Upper lobe of left lung (tissue), 6 donors: ENCODE results near the gene PHACTR1. TPM values are rescaled to one million over a fixed set of nuclear protein-coding genes. Genes with fewer than 3 reads are reported as not detected.
"Not testable (repeated sequence)": the region's sequence is repeated elsewhere in the genome, so short reads cannot be mapped to it uniquely, and the experiment has no call there.

Source experiments
- ATAC-seq, 2 donors: fragments of 200-7000 bp; cut with Tn5 transposase; one replicate each; pipeline ENCODE4 v1.9.1; 2022; ENCODE audit warnings: mild to moderate bottlenecking in 2 of 2, moderate library complexity in 2 of 2; ENCODE audit not compliant: low FRiP score in 2 of 2
- DNase-seq, 2 donors: peaks; one replicate each; pipeline ENCODE4 v3.0.0-alpha.2; 2019 to 2020
- H3K27ac ChIP-seq, 4 donors: fragments of 200-600 bp; sonication (generic); one replicate each; pipeline ENCODE4 v1.5.1; 2016 to 2019
- H3K27me3 ChIP-seq, 4 donors: fragments of 200-600 bp; sonication (generic); one replicate each; pipeline ENCODE4 v1.5.1; 2017 to 2019
- H3K36me3 ChIP-seq, 4 donors: fragments of 200-600 bp; sonication (generic); one replicate each; pipeline ENCODE4 v1.5.1; 2016 to 2019
- H3K4me1 ChIP-seq, 4 donors: fragments of 200-600 bp; sonication (generic); one replicate each; pipeline ENCODE4 v1.5.1; 2018 to 2019
- H3K4me3 ChIP-seq, 4 donors: fragments of 200-600 bp; sonication (generic); one replicate each; pipeline ENCODE4 v1.5.1; 2017 to 2019; ENCODE audit warnings: mild to moderate bottlenecking in 2 of 4, moderate library complexity in 1 of 4
- H3K9me3 ChIP-seq, 4 donors: fragments of 200-600 bp; sonication (generic); one replicate each; pipeline ENCODE4 v1.5.1; 2018 to 2019
- EP300 ChIP-seq, 4 donors: sonication (generic); formaldehyde crosslinking; IDR thresholded peaks; one replicate each; pipeline ENCODE4 v1.5.1; 2017; ENCODE audit warnings: antibody characterized with exemption in 4 of 4, control low read depth in 2 of 4
- POLR2A ChIP-seq, 4 donors: fragments of 450-650 bp; IDR thresholded peaks; one replicate each; pipeline ENCODE4 v1.5.1; 2016 to 2017; ENCODE audit warnings: antibody characterized with exemption in 4 of 4, mild to moderate bottlenecking in 2 of 4
- POLR2AphosphoS5 ChIP-seq, 2 donors: sonication (generic); formaldehyde crosslinking; IDR thresholded peaks; one replicate each; pipeline ENCODE4 v1.5.1; 2017; ENCODE audit warnings: antibody characterized with exemption in 2 of 2
- WGBS, 2 donors: methylation state at CpG; one replicate each; pipeline ENCODE4 v1.1.5; 2017 to 2018; 5-methylcytosine and 5-hydroxymethylcytosine counted together
- total RNA-seq, 6 donors: library from RNA; depleted of rRNA in 4 of 6; stranded (reverse); fragments of >200 nt in 4 of 6; gene quantifications; one replicate each; pipeline versions ENCODE4 v1.1.0 to v1.2.1, GENCODE V29; 2016 to 2021
- TF ChIP-seq, protein P1 (sequence below), 6 experiments: fragments of 450-650 bp in 4 of 6; fragments of 200-600 bp in 2 of 6; sonication (generic) in 2 of 6; IDR thresholded peaks; one replicate each; pipeline ENCODE4 v1.5.1; 2016 to 2019; ENCODE audit warnings: antibody characterized with exemption in 6 of 6
- donor health status: DM: no; HTN: no; CAD: no; lungs with moderate emphysema.
- donor health status: DM: no; HTN: yes; CAD: no; lungs with severe emphysema.

Gene PHACTR1
- total RNA-seq, 6 donors from 2014 or later = 63.2 to 121 (median 90.9) TPM

DNA sequence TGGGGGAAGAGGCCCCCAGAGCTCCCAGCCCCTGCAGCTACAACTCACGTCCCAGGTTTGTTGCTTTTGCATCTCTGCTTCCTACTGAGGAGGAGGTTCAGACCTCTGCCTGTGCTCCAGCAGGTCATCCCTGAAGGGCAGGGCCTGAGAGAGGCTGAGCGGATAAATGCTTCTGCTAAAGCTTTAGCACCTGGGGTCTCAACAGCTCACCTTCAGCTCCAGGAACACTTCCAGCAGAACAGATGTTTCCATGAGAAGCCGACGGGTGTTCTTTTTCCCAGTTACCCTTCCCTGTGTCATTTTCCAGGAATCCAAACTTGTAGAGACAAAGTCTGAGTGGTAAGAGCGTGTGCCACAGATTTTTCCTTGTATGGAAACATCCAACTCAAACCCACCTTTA, 403.0 kb downstream of the PHACTR1 start:
- DNase-seq = no peak
- 92 to 94% methylated on average over 5 of the region's 5 CpGs for WGBS, 2 donors
- no peak for TF ChIP-seq EP300 (IDR thresholded peaks at IDR 0.05)
- H3K9me3 ChIP-seq = no peaks in the 10 kb centered on the region
- no peaks in the 10 kb centered on the region for H3K36me3 ChIP-seq
- H3K27me3 ChIP-seq = no peaks in the 10 kb centered on the region
- H3K4me3 ChIP-seq = no peak overlapping the region
- no peak for ATAC-seq
- no peak overlapping the region for H3K27ac ChIP-seq
- peaks cover under 1 to 14% (median 5%) of the 10 kb centered on the region in 4 donors for H3K4me1 ChIP-seq

DNA sequence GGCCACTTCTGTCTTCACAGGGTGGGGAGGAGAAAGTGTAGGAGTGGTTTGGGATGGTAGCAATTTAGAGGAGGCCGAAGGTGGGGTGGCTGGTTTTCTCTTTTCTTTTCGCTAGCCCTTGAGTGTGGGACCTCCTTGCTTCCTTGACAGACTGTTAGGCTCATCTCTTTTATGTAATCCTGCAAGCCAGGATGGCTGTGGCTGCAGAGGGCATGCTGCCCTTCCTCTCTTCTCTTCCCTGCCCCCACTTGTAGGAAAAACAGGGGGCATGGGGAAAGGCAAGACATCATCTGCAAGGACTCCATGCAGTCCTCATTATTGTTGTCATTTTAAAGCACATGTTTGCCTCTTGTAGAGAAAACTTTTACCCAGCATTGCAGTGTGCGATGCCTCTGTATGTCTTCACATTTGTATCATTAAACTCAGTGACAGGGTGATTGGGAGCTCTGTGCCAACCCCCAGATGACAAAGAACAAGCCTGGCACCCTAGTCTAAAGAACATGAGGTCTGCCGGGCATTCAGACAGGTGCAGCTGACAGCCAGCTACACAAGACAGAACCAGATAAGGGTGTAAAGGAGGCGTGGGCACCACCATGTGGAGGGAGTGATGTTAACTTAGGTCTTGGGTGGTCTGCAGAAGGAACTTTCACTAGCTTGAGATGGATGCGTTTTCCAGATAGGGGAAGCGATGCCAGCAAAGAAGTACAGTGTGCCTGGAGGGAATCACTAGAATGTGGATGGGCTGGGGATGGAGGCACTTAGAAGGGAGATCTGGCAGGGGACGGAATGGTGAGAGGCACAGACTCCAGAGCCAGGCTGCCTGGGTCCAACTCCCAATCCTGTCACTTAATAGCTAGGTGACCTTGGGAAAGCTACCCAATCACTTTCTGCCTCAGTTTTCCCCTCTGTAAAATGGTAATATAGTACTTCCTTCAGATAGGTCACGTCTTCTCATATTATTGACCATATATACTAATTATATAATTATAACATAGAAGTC, 404.2 kb downstream of the PHACTR1 start:
- Histone ChIP-seq H3K4me1 (peaks cover 0 to 13% (median 2%) of the 10 kb centered on the region in 4 donors), H3K27ac (no peak overlapping the region), H3K27me3 (no peaks in the 10 kb centered on the region), H3K36me3 (no peaks in the 10 kb centered on the region), H3K4me3 (no peak overlapping the region), H3K9me3 (no peaks in the 10 kb centered on the region)
- ATAC-seq (no peak), DNase-seq (no peak)
- TF ChIP-seq, protein P1, sequence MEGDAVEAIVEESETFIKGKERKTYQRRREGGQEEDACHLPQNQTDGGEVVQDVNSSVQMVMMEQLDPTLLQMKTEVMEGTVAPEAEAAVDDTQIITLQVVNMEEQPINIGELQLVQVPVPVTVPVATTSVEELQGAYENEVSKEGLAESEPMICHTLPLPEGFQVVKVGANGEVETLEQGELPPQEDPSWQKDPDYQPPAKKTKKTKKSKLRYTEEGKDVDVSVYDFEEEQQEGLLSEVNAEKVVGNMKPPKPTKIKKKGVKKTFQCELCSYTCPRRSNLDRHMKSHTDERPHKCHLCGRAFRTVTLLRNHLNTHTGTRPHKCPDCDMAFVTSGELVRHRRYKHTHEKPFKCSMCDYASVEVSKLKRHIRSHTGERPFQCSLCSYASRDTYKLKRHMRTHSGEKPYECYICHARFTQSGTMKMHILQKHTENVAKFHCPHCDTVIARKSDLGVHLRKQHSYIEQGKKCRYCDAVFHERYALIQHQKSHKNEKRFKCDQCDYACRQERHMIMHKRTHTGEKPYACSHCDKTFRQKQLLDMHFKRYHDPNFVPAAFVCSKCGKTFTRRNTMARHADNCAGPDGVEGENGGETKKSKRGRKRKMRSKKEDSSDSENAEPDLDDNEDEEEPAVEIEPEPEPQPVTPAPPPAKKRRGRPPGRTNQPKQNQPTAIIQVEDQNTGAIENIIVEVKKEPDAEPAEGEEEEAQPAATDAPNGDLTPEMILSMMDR (IDR thresholded peaks at IDR 0.05) = no peak
- TF ChIP-seq POLR2A (IDR thresholded peaks at IDR 0.05) (no peak), POLR2AphosphoS5 (IDR thresholded peaks at IDR 0.05) (no peak), EP300 (IDR thresholded peaks at IDR 0.05) (no peak)
- WGBS, 2 donors = 73 to 78% methylated on average over 9 of the region's 9 CpGs

DNA sequence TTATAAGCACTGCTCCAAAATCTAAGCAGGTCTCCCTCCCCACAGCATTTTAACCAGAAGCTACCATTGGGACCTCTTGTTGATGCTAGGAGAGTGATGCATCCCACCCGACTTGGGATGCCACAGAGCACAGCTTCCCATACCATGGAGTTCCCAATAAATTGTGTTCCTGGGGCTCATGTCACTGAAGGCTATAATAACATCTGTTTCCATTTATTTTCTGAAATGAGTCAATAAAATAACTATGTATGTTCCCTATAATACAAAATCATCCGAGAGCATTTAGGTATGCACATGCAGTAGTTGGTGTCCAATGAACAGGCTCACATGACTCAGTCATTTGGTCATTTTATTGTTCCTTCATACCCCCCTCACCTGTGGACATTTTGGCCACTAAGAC, 407.6 kb downstream of the PHACTR1 start:
- TF ChIP-seq EP300 (IDR thresholded peaks at IDR 0.05) = no peak
- TF ChIP-seq, protein P1 (IDR thresholded peaks at IDR 0.05) = no peak
- H3K4me3 ChIP-seq = no peak overlapping the region
- no peak overlapping the region for H3K27ac ChIP-seq
- no peaks in the 10 kb centered on the region for H3K36me3 ChIP-seq
- ATAC-seq (no peak), DNase-seq (no peak)
- no peaks in the 10 kb centered on the region for H3K27me3 ChIP-seq
- no peaks in the 10 kb centered on the region for H3K9me3 ChIP-seq
- H3K4me1 ChIP-seq = no peaks in the 10 kb centered on the region
- 88% methylated on average over 2 of the region's 2 CpGs for WGBS, 2 donors

DNA sequence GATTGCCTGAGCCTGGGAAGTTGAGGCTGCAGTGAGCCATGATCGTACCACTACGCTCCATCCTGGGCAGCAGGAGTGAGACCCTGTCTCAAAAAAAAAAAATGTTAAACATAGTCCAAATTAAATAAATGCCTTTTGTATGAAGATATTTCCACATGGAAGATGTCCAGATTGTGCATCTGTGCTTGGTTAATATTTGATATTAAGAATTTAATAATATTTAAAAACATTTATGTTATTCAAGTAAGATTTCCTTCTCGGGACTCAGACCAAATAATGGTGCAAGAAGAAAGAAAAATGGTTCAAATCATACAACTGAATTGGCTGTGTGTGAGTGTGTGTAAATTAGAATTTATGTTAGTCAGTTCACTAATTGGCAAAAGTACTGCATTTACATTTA, 409.3 kb downstream of the PHACTR1 start:
- DNase-seq = no peak
- Histone ChIP-seq H3K9me3 (no peaks in the 10 kb centered on the region), H3K4me1 (no peaks in the 10 kb centered on the region), H3K27ac (no peak overlapping the region), H3K4me3 (no peak overlapping the region), H3K36me3 (no peaks in the 10 kb centered on the region), H3K27me3 (no peaks in the 10 kb centered on the region)
- TF ChIP-seq POLR2AphosphoS5 (IDR thresholded peaks at IDR 0.05) = no peak
- TF ChIP-seq, protein P1 (IDR thresholded peaks at IDR 0.05) = no peak
- no peak for TF ChIP-seq EP300 (IDR thresholded peaks at IDR 0.05)
- TF ChIP-seq POLR2A (IDR thresholded peaks at IDR 0.05) = no peak
- ATAC-seq = no peak
- WGBS, 2 donors = 93 to 94% methylated on average over 3 of the region's 3 CpGs

DNA sequence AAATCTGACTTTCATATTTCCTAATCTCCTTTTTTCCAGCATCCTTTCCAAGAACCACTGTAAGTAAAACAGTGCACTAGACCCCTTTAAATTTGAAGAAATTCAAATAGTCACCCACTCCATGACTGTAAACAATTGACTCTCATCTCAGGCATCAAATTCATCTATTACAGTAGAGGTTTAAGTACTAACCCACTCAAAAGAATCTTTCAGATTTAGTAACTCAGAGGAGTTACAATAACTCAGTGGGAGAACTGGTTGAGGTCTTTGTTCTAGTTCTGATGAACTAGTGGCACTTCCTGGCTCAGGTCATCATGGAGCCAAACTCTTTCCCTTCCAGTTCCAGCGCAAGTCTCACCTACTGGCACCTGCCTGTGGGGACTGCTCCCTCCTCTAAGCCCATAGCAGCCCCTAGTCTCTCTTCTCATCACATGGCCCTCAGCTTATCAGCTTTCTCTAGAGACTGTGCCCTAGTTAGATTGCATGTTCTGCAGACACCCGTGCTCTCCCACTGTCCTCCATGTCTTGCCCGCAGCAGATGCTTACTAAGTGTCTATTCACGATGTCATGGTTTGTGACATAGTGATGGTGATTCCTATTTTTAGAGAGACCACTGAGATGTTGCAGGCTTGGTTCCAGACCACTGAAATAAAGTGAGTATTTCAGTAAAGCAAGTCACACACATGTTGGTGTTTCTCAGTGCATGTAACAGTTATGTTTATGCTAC, 415.5 kb downstream of the PHACTR1 start:
- H3K9me3 ChIP-seq = no peaks in the 10 kb centered on the region
- peaks cover 0 to 4% (median 0%) of the 10 kb centered on the region in 4 donors for H3K4me1 ChIP-seq
- WGBS, 2 donors = 90 to 98% methylated on average over 4 of the region's 4 CpGs
- H3K4me3 ChIP-seq = no peak overlapping the region
- no peak overlapping the region for H3K27ac ChIP-seq
- DNase-seq = no peak
- no peaks in the 10 kb centered on the region for H3K36me3 ChIP-seq
- TF ChIP-seq, protein P1 (IDR thresholded peaks at IDR 0.05) = no peak
- TF ChIP-seq POLR2A (IDR thresholded peaks at IDR 0.05) (no peak), POLR2AphosphoS5 (IDR thresholded peaks at IDR 0.05) (no peak), EP300 (IDR thresholded peaks at IDR 0.05) (no peak)
- H3K27me3 ChIP-seq = no peaks in the 10 kb centered on the region
- no peak for ATAC-seq

DNA sequence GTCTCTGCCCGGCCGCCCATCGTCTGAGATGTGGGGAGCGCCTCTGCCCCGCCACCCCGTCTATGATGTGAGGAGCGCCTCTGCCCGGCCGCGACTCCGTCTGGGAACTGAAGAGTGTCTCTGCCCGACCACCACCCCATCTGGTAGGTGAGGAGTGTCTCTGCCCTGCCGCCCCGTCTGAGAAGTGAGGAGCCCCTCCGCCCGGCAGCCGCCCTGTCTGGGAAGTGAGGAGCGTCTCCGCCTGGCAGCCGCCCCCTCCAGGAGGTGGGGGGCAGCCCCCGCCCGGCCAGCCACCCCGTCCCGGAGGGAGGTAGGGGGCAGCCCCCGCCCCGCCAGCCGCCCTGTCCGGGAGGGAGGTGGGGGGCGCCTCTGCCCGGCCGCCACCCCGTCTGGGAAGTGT, 417.3 kb downstream of the PHACTR1 start:
- 88 to 90% methylated on average over 16 to 23 of the region's 32 CpGs for WGBS, 2 donors
- H3K9me3 ChIP-seq = not testable (repeated sequence)
- DNase-seq = peak in 1 of 2 donors; percentile 68

More for the DNA sequence above, 417.3 kb downstream of the PHACTR1 start:
- not testable (repeated sequence) for H3K4me3 ChIP-seq, ATAC-seq, H3K27me3 ChIP-seq, H3K4me1 ChIP-seq, H3K36me3 ChIP-seq, H3K27ac ChIP-seq
